ENCODE results near the gene LRRFIP1.

Gene LRRFIP1

DNA sequence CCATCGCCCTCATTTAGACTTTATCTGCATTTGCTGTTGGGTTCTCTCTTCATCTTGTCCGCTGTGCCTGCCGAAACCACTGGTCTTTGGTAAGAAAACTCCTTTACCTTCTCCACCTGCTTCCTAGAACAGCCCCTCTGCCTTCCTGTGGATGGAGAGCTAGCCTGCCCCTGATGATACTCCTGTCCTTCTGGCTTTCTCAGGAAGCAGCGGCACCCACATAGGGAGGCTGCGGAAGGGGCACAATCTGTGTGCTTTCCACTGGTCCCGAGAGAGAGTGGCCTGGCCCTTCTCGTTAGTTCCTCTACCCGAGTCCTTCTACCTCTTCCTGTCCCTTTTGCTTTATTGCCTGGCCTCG, 90.9 kb downstream of the LRRFIP1 start:
- DNase-seq (ENCODE audit: insufficient read length, low spot score) (no peak), FAIRE-seq (no peak)
- no peak for TF ChIP-seq TAF1 (IDR thresholded peaks at IDR 0.05; ENCODE audit: low read depth, low read length)
- no peak for TF ChIP-seq POLR2AphosphoS5 (IDR thresholded peaks at IDR 0.05; ENCODE audit: low read depth, low read length)
- no peak for TF ChIP-seq POLR2A (IDR thresholded peaks at IDR 0.05; ENCODE audit: low read depth, low read length)

DNA sequence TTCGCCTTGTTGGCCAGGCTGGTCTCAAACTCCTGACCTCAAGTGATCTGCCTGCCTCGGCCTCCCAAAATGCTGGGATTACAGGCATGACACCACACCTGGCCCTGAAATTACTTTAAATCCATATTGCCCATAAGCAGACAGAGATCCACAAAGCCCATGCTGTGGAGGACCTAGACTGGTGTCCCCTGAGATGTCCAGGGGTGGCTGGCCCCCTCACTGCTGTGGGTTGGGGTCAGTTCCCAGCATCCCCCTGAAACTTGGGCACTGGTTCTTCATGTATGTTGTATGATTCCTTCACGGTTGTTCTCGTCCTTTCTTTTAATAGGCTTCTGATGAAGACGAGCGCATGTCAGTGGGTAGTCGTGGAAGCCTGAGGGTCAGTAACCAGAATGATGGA, 93.1 kb downstream of the LRRFIP1 start:
- DNase-seq (ENCODE audit: insufficient read length, low spot score) (no peak), FAIRE-seq (no peak)
- no peak for TF ChIP-seq SPI1 (IDR thresholded peaks at IDR 0.05; ENCODE audit: low read depth, low read length)
- TF ChIP-seq POU2F2 (IDR thresholded peaks at IDR 0.05; ENCODE audit: low read depth, low read length), result no peak
- no peak for TF ChIP-seq POLR2AphosphoS5 (IDR thresholded peaks at IDR 0.05; ENCODE audit: low read depth, low read length)
- no peak for TF ChIP-seq TAF1 (IDR thresholded peaks at IDR 0.05; ENCODE audit: low read depth, low read length)
- TF ChIP-seq POLR2A (IDR thresholded peaks at IDR 0.05; ENCODE audit: low read depth, low read length), result no peak
- TF ChIP-seq PAX5 (IDR thresholded peaks at IDR 0.05; ENCODE audit: insufficient read depth, low read length, severe bottlenecking), result no peak

DNA sequence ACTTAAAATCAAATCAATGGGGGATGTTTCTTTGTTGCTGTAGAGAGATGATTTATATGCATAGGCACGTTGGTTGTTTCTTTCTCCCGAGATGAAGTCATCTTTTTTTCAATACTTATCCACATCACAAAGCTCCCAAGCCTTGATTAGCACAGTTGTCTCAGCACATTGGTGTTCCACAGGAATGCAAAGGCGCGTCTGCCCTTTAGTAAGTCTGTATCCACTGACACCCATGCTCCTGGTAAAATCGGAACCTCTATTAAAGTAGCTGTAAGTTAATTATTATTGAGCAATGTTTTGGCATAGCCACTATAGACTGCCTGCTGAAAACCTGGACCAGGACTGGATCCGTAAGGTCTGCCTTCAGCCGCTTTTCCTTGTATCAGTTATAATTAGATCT, 93.6 kb downstream of the LRRFIP1 start:
- DNase-seq (ENCODE audit: insufficient read length, low spot score) (no peak), FAIRE-seq (no peak)
- TF ChIP-seq SPI1 (IDR thresholded peaks at IDR 0.05; ENCODE audit: low read depth, low read length) (no peak), POLR2AphosphoS5 (IDR thresholded peaks at IDR 0.05; ENCODE audit: low read depth, low read length) (no peak)

DNA sequence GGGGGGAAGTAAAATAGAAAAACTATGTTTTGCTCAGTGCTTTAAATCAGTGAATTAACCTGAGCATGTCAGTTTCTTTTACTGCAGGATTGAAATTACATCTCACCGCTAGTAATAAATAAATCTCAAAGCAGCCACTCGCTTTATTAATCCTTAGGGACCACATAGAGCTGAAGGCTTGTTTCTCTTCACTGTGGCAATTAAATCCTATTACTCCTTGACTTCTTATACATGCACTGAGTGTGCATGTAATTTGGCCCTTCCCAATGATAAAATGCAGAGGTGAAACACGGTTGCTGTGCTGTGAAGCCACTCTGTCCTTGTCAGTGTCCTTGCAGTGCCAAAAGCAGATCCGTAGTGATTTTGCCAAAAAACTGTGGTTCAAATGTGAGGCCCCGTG, 94.1 kb downstream of the LRRFIP1 start:
- DNase-seq (ENCODE audit: insufficient read length, low spot score), result no peak
- peak; percentile 54 for FAIRE-seq

DNA sequence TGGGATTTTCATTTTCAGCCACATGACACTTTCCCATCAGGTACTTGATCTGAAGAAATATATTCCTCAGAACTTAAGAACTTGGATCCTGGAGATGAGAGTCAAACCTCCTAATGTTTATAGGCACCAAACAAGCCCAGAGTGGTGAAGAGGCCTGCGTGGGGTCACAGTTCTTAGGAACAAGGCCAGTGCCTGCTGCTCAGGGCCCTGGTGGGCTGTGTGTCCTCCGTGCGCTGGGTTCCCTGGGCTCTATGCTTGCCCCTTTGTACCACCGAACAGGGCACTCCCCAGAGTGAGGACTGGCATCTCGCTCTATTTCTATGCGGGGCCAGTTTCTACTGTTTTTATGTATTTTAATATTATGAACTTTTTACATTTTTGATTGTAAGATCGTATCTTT, 95.2 kb downstream of the LRRFIP1 start:
- no peak for DNase-seq (ENCODE audit: insufficient read length, low spot score)
- no peak for FAIRE-seq
- TF ChIP-seq POLR2AphosphoS5 (IDR thresholded peaks at IDR 0.05; ENCODE audit: low read depth, low read length) (no peak), POU2F2 (IDR thresholded peaks at IDR 0.05; ENCODE audit: low read depth, low read length) (no peak)

More for the DNA sequence above, 94.1 kb downstream of the LRRFIP1 start:
- no peak for TF ChIP-seq PAX5 (IDR thresholded peaks at IDR 0.05; ENCODE audit: insufficient read depth, low read length, severe bottlenecking)
- TF ChIP-seq TAF1 (IDR thresholded peaks at IDR 0.05; ENCODE audit: low read depth, low read length), result no peak
- TF ChIP-seq POU2F2 (IDR thresholded peaks at IDR 0.05; ENCODE audit: low read depth, low read length), result no peak
- TF ChIP-seq SPI1 (IDR thresholded peaks at IDR 0.05; ENCODE audit: low read depth, low read length), result no peak
- no peak for TF ChIP-seq POLR2AphosphoS5 (IDR thresholded peaks at IDR 0.05; ENCODE audit: low read depth, low read length)
- TF ChIP-seq POLR2A (IDR thresholded peaks at IDR 0.05; ENCODE audit: low read depth, low read length), result no peak

DNA sequence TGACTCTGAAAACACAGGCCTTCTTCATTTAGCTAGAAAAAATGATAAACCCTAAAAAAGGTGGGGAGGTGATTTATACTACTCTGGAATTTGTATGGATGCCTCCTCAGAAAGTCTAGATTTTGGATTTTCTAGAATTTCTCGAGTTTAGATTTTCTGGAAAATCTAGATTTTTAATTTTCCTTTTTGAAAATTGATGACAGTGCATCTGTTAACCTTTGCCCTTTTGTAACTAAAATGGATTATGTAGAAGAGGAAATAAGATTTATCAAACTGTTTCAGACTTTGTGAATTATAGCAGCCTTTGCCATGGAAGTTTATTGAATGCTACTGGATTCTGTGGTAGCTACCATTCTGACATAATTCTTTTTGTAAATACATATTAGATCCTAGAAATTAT, 95.6 kb downstream of the LRRFIP1 start:
- TF ChIP-seq PAX5 (IDR thresholded peaks at IDR 0.05; ENCODE audit: insufficient read depth, low read length, severe bottlenecking) (no peak), POLR2A (IDR thresholded peaks at IDR 0.05; ENCODE audit: low read depth, low read length) (no peak), POU2F2 (IDR thresholded peaks at IDR 0.05; ENCODE audit: low read depth, low read length) (no peak), POLR2AphosphoS5 (IDR thresholded peaks at IDR 0.05; ENCODE audit: low read depth, low read length) (no peak), TAF1 (IDR thresholded peaks at IDR 0.05; ENCODE audit: low read depth, low read length) (no peak), SPI1 (IDR thresholded peaks at IDR 0.05; ENCODE audit: low read depth, low read length) (no peak)
- DNase-seq (ENCODE audit: insufficient read length, low spot score) (no peak), FAIRE-seq (no peak)

DNA sequence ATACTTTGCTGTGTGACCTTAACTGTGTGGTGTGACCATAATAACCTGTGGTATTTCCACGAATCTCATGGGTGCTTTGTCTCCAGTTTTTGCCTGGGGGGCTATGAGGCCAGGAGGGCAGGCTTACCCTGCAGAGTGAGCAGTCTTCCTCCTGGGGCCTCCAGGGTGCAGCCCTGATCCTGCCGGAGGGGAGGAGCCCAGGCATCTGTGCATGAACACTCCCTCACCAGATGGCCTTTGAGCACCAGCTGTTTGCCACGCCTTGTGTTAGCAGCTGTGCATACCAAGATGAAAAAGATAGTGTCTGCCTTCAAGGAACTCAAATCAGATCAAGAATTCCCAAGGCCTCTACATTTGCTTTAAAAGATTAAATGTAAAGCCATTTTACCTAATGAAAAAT, 96.2 kb downstream of the LRRFIP1 start:
- peak; percentile 39 for DNase-seq (ENCODE audit: insufficient read length, low spot score)
- TF ChIP-seq PAX5 (IDR thresholded peaks at IDR 0.05; ENCODE audit: insufficient read depth, low read length, severe bottlenecking), result no peak
- no peak for TF ChIP-seq SPI1 (IDR thresholded peaks at IDR 0.05; ENCODE audit: low read depth, low read length)
- TF ChIP-seq POU2F2 (IDR thresholded peaks at IDR 0.05; ENCODE audit: low read depth, low read length), result no peak
- TF ChIP-seq POLR2AphosphoS5 (IDR thresholded peaks at IDR 0.05; ENCODE audit: low read depth, low read length), result no peak
- no peak for TF ChIP-seq POLR2A (IDR thresholded peaks at IDR 0.05; ENCODE audit: low read depth, low read length)
- no peak for TF ChIP-seq TAF1 (IDR thresholded peaks at IDR 0.05; ENCODE audit: low read depth, low read length)
- peak; percentile 84 for FAIRE-seq

DNA sequence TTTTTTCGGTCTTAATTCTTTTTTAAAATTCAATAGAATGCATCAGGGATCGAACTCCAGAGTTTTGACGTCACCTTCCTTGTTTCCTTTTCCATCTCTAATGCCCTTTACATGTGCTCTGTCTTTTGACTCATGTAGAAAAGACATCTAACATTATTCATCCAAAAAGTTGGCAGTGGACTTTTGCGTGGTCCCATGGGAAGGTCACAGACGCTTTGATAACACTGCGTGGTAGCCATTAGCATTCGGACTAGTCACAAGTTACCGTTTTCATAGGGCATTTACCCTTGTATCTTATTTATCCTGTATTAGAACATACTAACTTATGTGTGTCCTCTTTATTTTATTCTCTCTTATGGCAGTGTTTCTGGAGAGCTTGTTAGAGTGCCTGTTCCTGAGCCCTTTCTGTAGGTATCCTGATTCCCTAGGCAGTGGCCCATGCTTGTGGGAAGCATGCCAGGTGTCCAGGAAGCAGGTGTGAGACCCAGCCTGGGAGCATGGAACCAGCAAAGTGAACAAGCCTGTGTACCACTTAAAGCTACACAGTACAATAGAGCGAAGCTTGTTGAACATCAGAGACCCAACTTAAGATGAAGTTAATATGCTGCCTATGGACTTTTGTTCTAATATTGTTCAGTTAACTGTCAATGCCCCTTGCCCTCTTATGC, 97.6 kb downstream of the LRRFIP1 start:
- FAIRE-seq, result no peak
- no peak for DNase-seq (ENCODE audit: insufficient read length, low spot score)
- no peak for TF ChIP-seq POLR2AphosphoS5 (IDR thresholded peaks at IDR 0.05; ENCODE audit: low read depth, low read length)
- no peak for TF ChIP-seq POLR2A (IDR thresholded peaks at IDR 0.05; ENCODE audit: low read depth, low read length)
- no peak for TF ChIP-seq PAX5 (IDR thresholded peaks at IDR 0.05; ENCODE audit: insufficient read depth, low read length, severe bottlenecking)
- no peak for TF ChIP-seq SPI1 (IDR thresholded peaks at IDR 0.05; ENCODE audit: low read depth, low read length)

DNA sequence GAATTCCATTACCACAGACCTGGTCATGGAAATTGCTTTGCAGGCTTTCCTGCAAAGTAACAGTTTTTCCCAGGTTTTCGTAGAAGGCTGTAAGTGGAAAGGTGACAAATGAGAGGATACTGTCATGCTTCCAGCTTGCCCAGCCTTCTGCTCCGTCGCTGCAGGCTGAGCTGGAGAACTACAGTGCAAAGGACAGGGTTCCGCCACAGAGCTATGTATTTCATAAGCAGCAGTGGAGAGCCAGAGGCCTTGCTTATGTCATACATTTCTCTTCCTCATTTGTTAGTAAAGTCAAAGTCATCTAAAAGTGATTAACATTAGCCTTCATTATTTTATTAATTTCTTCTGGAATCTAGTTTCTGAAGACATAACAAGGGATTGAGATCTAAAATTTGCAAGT, 98.3 kb downstream of the LRRFIP1 start:
- DNase-seq (ENCODE audit: insufficient read length, low spot score), result no peak
- no peak for FAIRE-seq
- TF ChIP-seq PAX5 (IDR thresholded peaks at IDR 0.05; ENCODE audit: insufficient read depth, low read length, severe bottlenecking) (no peak), SPI1 (IDR thresholded peaks at IDR 0.05; ENCODE audit: low read depth, low read length) (no peak), TAF1 (IDR thresholded peaks at IDR 0.05; ENCODE audit: low read depth, low read length) (no peak), POLR2A (IDR thresholded peaks at IDR 0.05; ENCODE audit: low read depth, low read length) (no peak), POLR2AphosphoS5 (IDR thresholded peaks at IDR 0.05; ENCODE audit: low read depth, low read length) (no peak), POU2F2 (IDR thresholded peaks at IDR 0.05; ENCODE audit: low read depth, low read length) (no peak)

DNA sequence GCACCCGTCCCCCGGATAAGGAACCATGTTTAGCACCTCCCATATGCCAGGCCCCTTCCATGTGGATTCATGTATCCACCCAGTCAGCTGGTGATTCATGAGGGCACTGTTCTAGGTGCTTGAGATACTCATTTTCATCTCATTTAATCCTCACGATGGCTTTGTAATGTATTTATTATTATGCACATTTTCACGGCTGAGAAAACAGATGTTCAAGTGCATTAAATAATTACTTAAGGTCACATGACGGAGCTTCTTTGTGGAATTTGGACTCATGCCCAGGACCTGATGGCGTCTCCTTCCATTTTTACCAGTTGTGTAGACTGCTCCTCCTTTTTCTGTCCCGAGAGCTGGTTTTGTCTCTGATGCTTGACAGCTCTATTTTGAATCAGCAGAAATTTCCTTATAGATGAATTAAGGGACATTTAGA, 99.0 kb downstream of the LRRFIP1 start:
- TF ChIP-seq POLR2A (IDR thresholded peaks at IDR 0.05; ENCODE audit: low read depth, low read length) (no peak), POU2F2 (IDR thresholded peaks at IDR 0.05; ENCODE audit: low read depth, low read length) (no peak)
- DNase-seq (ENCODE audit: insufficient read length, low spot score) (no peak), FAIRE-seq (no peak)

DNA sequence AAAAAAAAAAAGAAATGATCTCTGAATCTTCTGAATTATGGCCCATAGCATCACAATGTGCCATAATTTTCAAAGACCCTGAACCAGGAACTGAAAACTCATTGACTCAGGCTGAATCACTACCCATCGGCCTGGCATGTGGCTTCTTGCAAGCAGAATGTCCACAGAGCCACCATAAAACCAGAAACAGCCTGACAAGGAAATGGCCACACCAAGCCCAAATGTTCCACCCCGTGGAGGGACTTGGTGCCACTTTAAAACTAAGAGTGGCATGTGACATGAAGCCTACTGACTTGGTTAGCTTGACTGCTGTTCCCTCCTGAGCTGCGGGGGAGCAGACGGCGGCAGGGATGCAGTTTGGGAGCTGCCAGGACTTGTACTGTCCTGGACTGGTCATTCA, 100.0 kb downstream of the LRRFIP1 start:
- DNase-seq (ENCODE audit: insufficient read length, low spot score) (no peak), FAIRE-seq (peak; percentile 65)
- TF ChIP-seq TAF1 (IDR thresholded peaks at IDR 0.05; ENCODE audit: low read depth, low read length) (no peak), POU2F2 (IDR thresholded peaks at IDR 0.05; ENCODE audit: low read depth, low read length) (no peak), SPI1 (IDR thresholded peaks at IDR 0.05; ENCODE audit: low read depth, low read length) (peak; percentile 35)
